ENCODE data around the gene DNAJA3. TPM values are rescaled to one million over a fixed set of nuclear protein-coding genes. Genes with fewer than 3 reads are reported as not detected.

DNAJA3 gene
- total RNA-seq, 1 experiment from 2014 or later = 93.3 TPM

DNA sequence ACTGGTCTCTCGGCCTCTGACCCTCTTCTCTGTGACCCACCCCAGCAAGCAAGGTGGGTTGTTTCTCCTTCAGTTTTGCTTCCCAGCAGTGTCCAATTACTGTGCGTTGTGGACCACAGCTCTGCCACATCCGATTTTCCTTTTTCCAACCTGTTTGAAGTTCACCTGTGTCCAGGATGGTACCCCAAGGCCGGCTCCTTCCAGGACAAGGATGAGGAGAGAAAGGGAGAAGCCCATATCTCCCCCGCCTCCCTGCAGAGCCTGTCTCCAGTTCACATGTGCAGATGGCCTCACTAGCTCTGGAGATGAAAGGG, 35.2 kb downstream of the DNAJA3 start:
- Histone ChIP-seq H3K27ac (ENCODE audit: low read depth, low read length) (no peak overlapping the region), H3K9ac (ENCODE audit: low read length) (no peak overlapping the region), H3K9me3 (ENCODE audit: control insufficient read depth in 1 of 2, insufficient read depth in 1 of 2, low read depth in 1 of 2, low read length in 2 of 2) (no peaks in the 10 kb centered on the region), H4K20me1 (ENCODE audit: insufficient read depth) (no peaks in the 10 kb centered on the region), H2AFZ (ENCODE audit: low read depth, low read length, poor library complexity, severe bottlenecking) (no peak overlapping the region), H3K4me3 (replicated peaks in 1 of 2; ENCODE audit: low read depth in 1 of 2, low read length in 2 of 2) (no peak overlapping the region), H3K79me2 (ENCODE audit: insufficient read depth, low read length) (no peaks in the 10 kb centered on the region), H3K4me1 (ENCODE audit: control insufficient read depth in 1 of 2, insufficient read depth in 2 of 2, low read length in 2 of 2) (peaks cover 0 to 24% of the 10 kb centered on the region in 2 experiments; a peak in 3 of 4 replicates), H3K36me3 (ENCODE audit: control insufficient read depth in 1 of 2, insufficient read depth in 2 of 2, low read length in 2 of 2) (peaks cover 11 to 20% of the 10 kb centered on the region in 2 experiments; a peak in 3 of 4 replicates), H3K9me2 (ENCODE audit: insufficient read depth) (no peaks in the 10 kb centered on the region), H3K27me3 (ENCODE audit: insufficient read depth, low read length) (no peaks in the 10 kb centered on the region), H3K4me2 (ENCODE audit: low read length) (no peak overlapping the region)
- POLR2A ChIA-PET = no interaction called here
- TF ChIP-seq EZH2phosphoT487 (IDR thresholded peaks at IDR 0.05; ENCODE audit: borderline replicate concordance) (no peak), CEBPB (IDR thresholded peaks at IDR 0.05; ENCODE audit: low read depth) (no peak), ZNF274 (IDR thresholded peaks at IDR 0.05; ENCODE audit: low read depth, low read length) (no peak), TCF7L2 (IDR thresholded peaks at IDR 0.05; ENCODE audit: borderline replicate concordance, extremely low read depth, insufficient read depth, insufficient read length) (no peak), POLR2AphosphoS5 (IDR thresholded peaks at IDR 0.05; ENCODE audit: low read depth, low read length) (no peak), YY1 (IDR thresholded peaks at IDR 0.05; ENCODE audit: extremely low read depth, insufficient replicate concordance, low read depth, low read length) (no peak), FOSL1 (IDR thresholded peaks at IDR 0.05; ENCODE audit: low read depth) (no peak)
- TF ChIP-seq, protein P1, sequence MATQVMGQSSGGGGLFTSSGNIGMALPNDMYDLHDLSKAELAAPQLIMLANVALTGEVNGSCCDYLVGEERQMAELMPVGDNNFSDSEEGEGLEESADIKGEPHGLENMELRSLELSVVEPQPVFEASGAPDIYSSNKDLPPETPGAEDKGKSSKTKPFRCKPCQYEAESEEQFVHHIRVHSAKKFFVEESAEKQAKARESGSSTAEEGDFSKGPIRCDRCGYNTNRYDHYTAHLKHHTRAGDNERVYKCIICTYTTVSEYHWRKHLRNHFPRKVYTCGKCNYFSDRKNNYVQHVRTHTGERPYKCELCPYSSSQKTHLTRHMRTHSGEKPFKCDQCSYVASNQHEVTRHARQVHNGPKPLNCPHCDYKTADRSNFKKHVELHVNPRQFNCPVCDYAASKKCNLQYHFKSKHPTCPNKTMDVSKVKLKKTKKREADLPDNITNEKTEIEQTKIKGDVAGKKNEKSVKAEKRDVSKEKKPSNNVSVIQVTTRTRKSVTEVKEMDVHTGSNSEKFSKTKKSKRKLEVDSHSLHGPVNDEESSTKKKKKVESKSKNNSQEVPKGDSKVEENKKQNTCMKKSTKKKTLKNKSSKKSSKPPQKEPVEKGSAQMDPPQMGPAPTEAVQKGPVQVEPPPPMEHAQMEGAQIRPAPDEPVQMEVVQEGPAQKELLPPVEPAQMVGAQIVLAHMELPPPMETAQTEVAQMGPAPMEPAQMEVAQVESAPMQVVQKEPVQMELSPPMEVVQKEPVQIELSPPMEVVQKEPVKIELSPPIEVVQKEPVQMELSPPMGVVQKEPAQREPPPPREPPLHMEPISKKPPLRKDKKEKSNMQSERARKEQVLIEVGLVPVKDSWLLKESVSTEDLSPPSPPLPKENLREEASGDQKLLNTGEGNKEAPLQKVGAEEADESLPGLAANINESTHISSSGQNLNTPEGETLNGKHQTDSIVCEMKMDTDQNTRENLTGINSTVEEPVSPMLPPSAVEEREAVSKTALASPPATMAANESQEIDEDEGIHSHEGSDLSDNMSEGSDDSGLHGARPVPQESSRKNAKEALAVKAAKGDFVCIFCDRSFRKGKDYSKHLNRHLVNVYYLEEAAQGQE (IDR thresholded peaks at IDR 0.05; ENCODE audit: low read depth) = no peak
- TF ChIP-seq, protein P2, sequence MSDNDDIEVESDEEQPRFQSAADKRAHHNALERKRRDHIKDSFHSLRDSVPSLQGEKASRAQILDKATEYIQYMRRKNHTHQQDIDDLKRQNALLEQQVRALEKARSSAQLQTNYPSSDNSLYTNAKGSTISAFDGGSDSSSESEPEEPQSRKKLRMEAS (IDR thresholded peaks at IDR 0.05) = no peak
- RAD21 ChIA-PET (ENCODE audit: low non-redundant PET in 1 of 2, low total read pairs in 2 of 2, uncharacterized antibody in 2 of 2, unreplicated experiment in 2 of 2) = no interaction called here
- ATAC-seq (peak; percentile 15; the same call in 1 of the 2 replicates), DNase-seq (ENCODE audit: low read depth, low spot score) (no peak)
- CTCF ChIA-PET = no interaction called here
- no TSS peak for BruUV-seq (replicated peaks)
- intact Hi-C loops (cut with micrococcal nuclease) = no loop called here
